MM.1S (cell line): Measurements from ENCODE around the gene CDC25B.

Experiments
- DNase-seq: peaks from one replicate; pipeline ENCODE4 v3.0.0-alpha.2; 2015
- H2AFZ ChIP-seq: fragments of 300-600 bp; sonication (generic); 2 replicates; pipeline ENCODE4 v1.6.0; 2016; ENCODE audit warnings: antibody characterized with exemption, low read length
- H3F3A ChIP-seq: fragments of 300-600 bp; sonication (generic); 2 replicates; pipeline ENCODE4 v1.6.1; 2016; ENCODE audit warnings: mild to moderate bottlenecking, antibody characterized with exemption, low read length, moderate library complexity, mixed read lengths; ENCODE audit not compliant: insufficient read depth
- H3K27ac ChIP-seq: fragments of 300-600 bp; sonication (generic); 2 replicates; pipeline ENCODE4 v1.5.1; 2016; ENCODE audit warnings: mild to moderate bottlenecking, low read length
- H3K27me3 ChIP-seq: fragments of 300-600 bp; sonication (generic); replicated peaks from 2 replicates; pipeline ENCODE4 v1.6.0; 2016; ENCODE audit warnings: low read length; ENCODE audit not compliant: insufficient read depth
- H3K36me3 ChIP-seq: fragments of 300-600 bp; sonication (generic); replicated peaks from 2 replicates; pipeline ENCODE4 v1.6.1; 2016; ENCODE audit warnings: mild to moderate bottlenecking, low read length, mixed read lengths; ENCODE audit not compliant: insufficient read depth
- H3K4me1 ChIP-seq: fragments of 300-600 bp; sonication (generic); 2 replicates; pipeline ENCODE4 v1.6.1; 2016; ENCODE audit warnings: low read length, mixed read lengths
- H3K4me2 ChIP-seq: fragments of 300-600 bp; sonication (generic); 2 replicates; pipeline ENCODE4 v1.6.0; 2016; ENCODE audit warnings: low read depth, low read length
- H3K4me3 ChIP-seq: fragments of 300-600 bp; sonication (generic); 2 replicates; pipeline ENCODE4 v1.5.1; 2016; ENCODE audit warnings: low read length, mixed read lengths
- H3K79me2 ChIP-seq: fragments of 300-600 bp; sonication (generic); 2 replicates; pipeline ENCODE4 v1.6.1; 2016; ENCODE audit warnings: mixed run types, low read length, mixed read lengths
- H3K9ac ChIP-seq: fragments of 300-600 bp; sonication (generic); 2 replicates; pipeline ENCODE4 v1.6.1; 2016; ENCODE audit warnings: low read length, mixed read lengths
- H3K9me2 ChIP-seq: fragments of 300-600 bp; sonication (generic); replicated peaks from 2 replicates; pipeline ENCODE4 v1.6.1; 2016; ENCODE audit warnings: mild to moderate bottlenecking, low read length, mixed read lengths; ENCODE audit not compliant: insufficient read depth
- H3K9me3 ChIP-seq: fragments of 300-600 bp; sonication (generic); replicated peaks from 2 replicates; pipeline ENCODE4 v1.6.1; 2016; ENCODE audit warnings: mild to moderate bottlenecking, low read length, mixed read lengths; ENCODE audit not compliant: insufficient read depth
- H4K20me1 ChIP-seq: fragments of 300-600 bp; sonication (generic); 2 replicates; pipeline ENCODE4 v1.6.1; 2016; ENCODE audit warnings: mild to moderate bottlenecking, low read length, moderate library complexity, mixed read lengths; ENCODE audit not compliant: insufficient read depth
- CTCF ChIP-seq: fragments of 300-600 bp; sonication (generic); IDR thresholded peaks from 2 replicates; pipeline ENCODE4 v1.5.1; 2016; ENCODE audit warnings: antibody characterized with exemption, low read length, mixed read lengths
- EZH2 ChIP-seq: fragments of 300-600 bp; sonication (generic); optimal IDR thresholded peaks from 2 replicates; pipeline ENCODE3; 2017; ENCODE audit warnings: low read depth, mild to moderate bottlenecking, antibody characterized with exemption, low read length, mixed read lengths
- EZH2phosphoT487 ChIP-seq: fragments of 300-600 bp; sonication (generic); IDR thresholded peaks from 2 replicates; pipeline ENCODE4 v1.6.1; 2018; ENCODE audit warnings: antibody characterized with exemption, low read length

Gene CDC25B

GRCh38 chr20:3813848-3814581 lies 17.9 kb downstream of the CDC25B start:
- H3K27ac ChIP-seq: no peak overlapping the region

GRCh38 chr20:3814928-3815495 lies 18.9 kb downstream of the CDC25B start:
- H3K4me2 ChIP-seq: no peak overlapping the region
- H3K36me3 ChIP-seq: no peaks in the 10 kb centered on the region
- H3K27ac ChIP-seq: no peak overlapping the region
- no peaks in the 10 kb centered on the region for H3K9me3 ChIP-seq
- H3K27me3 ChIP-seq: no peaks in the 10 kb centered on the region
- H3K4me1 ChIP-seq: 0 out of 2 replicates have a peak, but pooled peaks cover 5% of the 10 kb centered on the region
- no peak overlapping the region for H2AFZ ChIP-seq
- no peaks in the 10 kb centered on the region for H3F3A ChIP-seq
- no peak for DNase-seq
- TF ChIP-seq EZH2phosphoT487: no peak
- no peak for TF ChIP-seq CTCF
- TF ChIP-seq EZH2: no peak
- no peak overlapping the region for H3K9ac ChIP-seq
- H3K9me2 ChIP-seq: no peaks in the 10 kb centered on the region
- no peak overlapping the region for H3K4me3 ChIP-seq
- no peaks in the 10 kb centered on the region for H4K20me1 ChIP-seq
- no peaks in the 10 kb centered on the region for H3K79me2 ChIP-seq

More at GRCh38 chr20:3813848-3814581, 17.9 kb downstream of the CDC25B start:
- Histone ChIP-seq H3K4me1 (0 out of 2 replicates have a peak, but pooled peaks cover 5% of the 10 kb centered on the region), H3K4me3 (no peak overlapping the region), H4K20me1 (no peaks in the 10 kb centered on the region), H3K9me2 (no peaks in the 10 kb centered on the region), H2AFZ (no peak overlapping the region), H3K9ac (no peak overlapping the region), H3K9me3 (no peaks in the 10 kb centered on the region), H3F3A (no peaks in the 10 kb centered on the region), H3K4me2 (no peak overlapping the region), H3K36me3 (no peaks in the 10 kb centered on the region), H3K27me3 (no peaks in the 10 kb centered on the region), H3K79me2 (no peaks in the 10 kb centered on the region)
- TF ChIP-seq EZH2: no peak
- TF ChIP-seq CTCF: no peak
- TF ChIP-seq EZH2phosphoT487: no peak
- no peak for DNase-seq

GRCh38 chr20:3815703-3816315 lies 19.7 kb downstream of the CDC25B start:
- H3K79me2 ChIP-seq: no peaks in the 10 kb centered on the region
- no peak overlapping the region for H2AFZ ChIP-seq
- DNase-seq: no peak
- H4K20me1 ChIP-seq: no peaks in the 10 kb centered on the region
- no peaks in the 10 kb centered on the region for H3K9me2 ChIP-seq
- H3K9ac ChIP-seq: no peak overlapping the region
- H3K4me2 ChIP-seq: no peak overlapping the region
- H3K27ac ChIP-seq: no peak overlapping the region
- no peaks in the 10 kb centered on the region for H3K9me3 ChIP-seq
- H3K4me3 ChIP-seq: no peak overlapping the region
- peaks cover 1% of the 10 kb centered on the region; the same call in 1 of the 2 replicates for H3F3A ChIP-seq
- H3K36me3 ChIP-seq: no peaks in the 10 kb centered on the region
- H3K4me1 ChIP-seq: 0 out of 2 replicates have a peak, but pooled peaks cover 5% of the 10 kb centered on the region
- no peaks in the 10 kb centered on the region for H3K27me3 ChIP-seq
- TF ChIP-seq CTCF: no peak
- no peak for TF ChIP-seq EZH2
- no peak for TF ChIP-seq EZH2phosphoT487
